GM23248 (cell line): ENCODE results near the gene HSPB2. TPM values are rescaled to one million over a fixed set of nuclear protein-coding genes. Genes with fewer than 3 reads are reported as not detected.
A peak's percentile ranks its signal among the peaks of the same experiment; 100 is the strongest.

Source experiments
- DNase-seq: peaks from one replicate; pipeline ENCODE4 v3.0.0-alpha.2; 2015
- H2AFZ ChIP-seq: fragments of 200-600 bp; sonication (generic); 2 replicates; pipeline ENCODE4 v1.6.1; 2016; ENCODE audit warnings: antibody characterized with exemption
- H3F3A ChIP-seq: fragments of 200-600 bp; sonication (generic); 2 replicates; pipeline ENCODE4 v1.6.1; 2016; ENCODE audit warnings: mild to moderate bottlenecking, antibody characterized with exemption, mixed run types; ENCODE audit not compliant: insufficient read depth
- H3K27ac ChIP-seq: fragments of 200-600 bp; sonication (generic); 2 replicates; pipeline ENCODE4 v1.5.1; 2016; ENCODE audit warnings: mild to moderate bottlenecking
- H3K27me3 ChIP-seq: fragments of 200-600 bp; sonication (generic); replicated peaks from 2 replicates; pipeline ENCODE4 v1.6.1; 2016; ENCODE audit warnings: mild to moderate bottlenecking; ENCODE audit not compliant: insufficient read depth
- H3K36me3 ChIP-seq: fragments of 200-600 bp; sonication (generic); 2 replicates; pipeline ENCODE4 v1.6.1; 2016; ENCODE audit warnings: low read depth, mild to moderate bottlenecking
- H3K4me1 ChIP-seq: fragments of 200-600 bp; sonication (generic); 2 replicates; pipeline ENCODE4 v1.6.1; 2016; ENCODE audit warnings: mild to moderate bottlenecking; ENCODE audit not compliant: insufficient read depth
- H3K4me2 ChIP-seq: fragments of 200-600 bp; sonication (generic); one replicate; pipeline ENCODE4 v1.6.1; 2016; ENCODE audit warnings: mild to moderate bottlenecking; ENCODE audit not compliant: unreplicated experiment
- H3K4me3 ChIP-seq: fragments of 200-600 bp; sonication (generic); 2 replicates; pipeline ENCODE4 v1.5.1; 2016; ENCODE audit warnings: mild to moderate bottlenecking
- H3K79me2 ChIP-seq: fragments of 200-600 bp; sonication (generic); 2 replicates; pipeline ENCODE4 v1.6.1; 2016; ENCODE audit warnings: mild to moderate bottlenecking; ENCODE audit not compliant: insufficient read depth
- H3K9ac ChIP-seq: fragments of 200-600 bp; sonication (generic); 2 replicates; pipeline ENCODE4 v1.6.1; 2016; ENCODE audit warnings: mild to moderate bottlenecking
- H3K9me2 ChIP-seq: fragments of 200-600 bp; sonication (generic); 2 replicates; pipeline ENCODE4 v1.6.1; 2016; ENCODE audit warnings: mixed run types, mild to moderate bottlenecking, moderate library complexity; ENCODE audit not compliant: insufficient read depth
- H3K9me3 ChIP-seq: fragments of 200-600 bp; sonication (generic); one replicate; pipeline ENCODE4 v1.6.1; 2017; ENCODE audit warnings: low read depth
- H4K20me1 ChIP-seq: fragments of 200-600 bp; sonication (generic); 2 replicates; pipeline ENCODE4 v1.6.0; 2016; ENCODE audit not compliant: insufficient read depth
- EZH2 ChIP-seq: fragments of 200-600 bp; sonication (generic); IDR thresholded peaks from 2 replicates; pipeline ENCODE4 v1.6.1; 2018; ENCODE audit warnings: antibody characterized with exemption, mild to moderate bottlenecking; ENCODE audit not compliant: insufficient read depth, poor library complexity, severe bottlenecking
- EZH2phosphoT487 ChIP-seq: fragments of 200-600 bp; sonication (generic); IDR thresholded peaks from 2 replicates; pipeline ENCODE4 v1.6.1; 2018; ENCODE audit warnings: antibody characterized with exemption, moderate library complexity, mild to moderate bottlenecking, low read depth; ENCODE audit not compliant: insufficient read depth
- WGBS, 2 experiments: methylation state at CpG; one replicate each; pipeline ENCODE4 v1.1.6; 2015 to 2017; ENCODE audit warnings: low lambda C conversion rate in 2 of 2, low coverage in 1 of 2; ENCODE audit errors: missing lambda C conversion rate in 2 of 2; 5-methylcytosine and 5-hydroxymethylcytosine counted together
- in situ Hi-C: fragments of 300-500 bp; cut with MboI; formaldehyde crosslinking; loops from 2 replicates; pipeline ENCODE4 v1.15.0; 2020
- polyA plus RNA-seq: library from polyadenylated mRNA; unstranded; fragments of >200 nt; fragmentation: Nextera tagmentation; extraction: Ambion mirVana; gene quantifications from 2 replicates; pipeline ENCODE4 v1.2.1, GENCODE V29; 2016
- total RNA-seq: library from RNA; depleted of rRNA; stranded (reverse); fragments of >200 nt; shearing (Covaris generic); gene quantifications from 2 replicates; pipeline ENCODE4 v1.2.3, GENCODE V29; 2014; rRNA removed

HSPB2 gene
- total RNA-seq (0.38 and 1.2 TPM in 2 replicates), polyA plus RNA-seq (7.5 and 8.4 TPM in 2 replicates)

DNA sequence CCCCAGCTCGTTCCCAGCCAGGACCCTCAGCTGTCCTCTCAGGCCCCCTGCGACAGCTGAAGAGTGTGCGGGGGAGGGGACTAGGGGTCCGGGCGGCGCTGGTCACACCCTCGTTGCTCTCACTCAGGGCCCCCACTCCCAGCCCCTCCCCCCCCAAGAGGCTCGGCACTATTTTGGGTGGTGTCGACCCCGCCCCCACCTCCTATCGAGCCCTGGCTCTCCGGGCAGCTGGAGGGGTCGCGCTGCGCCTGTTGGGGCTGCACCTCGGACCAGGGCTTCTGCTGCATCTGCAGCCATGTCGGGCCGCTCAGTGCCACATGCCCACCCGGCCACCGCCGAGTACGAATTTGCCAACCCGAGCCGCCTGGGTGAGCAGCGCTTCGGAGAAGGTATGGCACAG, at the start of gene HSPB2:
HSPB2 (plus strand) TSS at position 200 of the 400 bp plus-strand sequence; CDS start at position 296, 96 bp downstream.
- in situ Hi-C loops: no loop called here
- Histone ChIP-seq H3K79me2 (peaks cover 31% of the 10 kb centered on the region), H3K9me2 (no peaks in the 10 kb centered on the region), H3K4me2 (peak within 1 kb of the TSS; percentile 79), H3K4me1 (peaks cover 38% of the 10 kb centered on the region), H3K27ac (peak within 1 kb of the TSS; percentile 95), H4K20me1 (no peaks in the 10 kb centered on the region), H3K9ac (peak within 1 kb of the TSS; percentile 81), H3K36me3 (0 out of 2 replicates have a peak, but pooled peaks cover 6% of the 10 kb centered on the region), H3F3A (peaks cover 39% of the 10 kb centered on the region), H3K4me3 (peak within 1 kb of the TSS; percentile 65), H2AFZ (peak within 1 kb of the TSS; percentile 68), H3K27me3 (no peaks in the 10 kb centered on the region), H3K9me3 (no peaks in the 10 kb centered on the region)
- DNase-seq: peak; percentile 50
- 2 to 20% methylated on average over 1 to 26 of the region's 26 CpGs for WGBS, 2 experiments
- TF ChIP-seq EZH2phosphoT487: no peak
- TF ChIP-seq EZH2: no peak

DNA sequence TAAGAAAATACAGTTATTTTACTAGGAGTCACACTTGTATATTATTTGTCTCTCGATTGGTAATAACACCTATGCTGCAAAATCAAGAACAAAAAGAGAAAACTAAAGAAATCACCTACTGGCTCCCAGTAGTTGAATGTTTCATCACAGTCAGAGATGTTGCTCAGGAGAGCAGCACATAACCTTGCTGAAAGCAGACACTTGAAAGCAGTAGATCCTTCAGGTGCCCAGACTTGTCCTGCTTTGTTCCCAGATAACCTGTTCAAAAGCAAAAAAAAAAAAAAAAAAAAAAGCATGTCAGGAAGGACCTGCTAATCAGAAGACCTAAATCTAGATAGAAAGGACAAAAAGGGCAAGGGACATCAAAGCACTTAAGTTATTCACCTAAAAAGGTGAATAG, 42.4 kb upstream of the HSPB2 start:
- no peak for DNase-seq
- Histone ChIP-seq H3K27ac (no peak overlapping the region), H3K9ac (no peak overlapping the region), H3F3A (no peaks in the 10 kb centered on the region), H3K79me2 (peaks cover 21% of the 10 kb centered on the region), H2AFZ (peak overlapping the region; percentile 99; the same call in 1 of the 2 replicates), H3K4me3 (peak overlapping the region; percentile 98), H3K4me2 (peak overlapping the region; percentile 98), H3K4me1 (peaks cover 13% of the 10 kb centered on the region), H3K36me3 (peaks cover 20% of the 10 kb centered on the region), H4K20me1 (no peaks in the 10 kb centered on the region), H3K9me3 (no peaks in the 10 kb centered on the region), H3K9me2 (no peaks in the 10 kb centered on the region), H3K27me3 (no peaks in the 10 kb centered on the region)
- in situ Hi-C loops: loop anchor here (10.0 kb wide), 1 partner anchor 125 kb away; no protein-coding TSS in a partner anchor
- WGBS, 2 experiments: 97 to 100% methylated on average over 1 of the region's 1 CpG
- TF ChIP-seq EZH2phosphoT487 (no peak), EZH2 (no peak)

- Histone ChIP-seq H4K20me1 (no peaks in the 10 kb centered on the region), H3K27ac (peak overlapping the region; percentile 66)
- in situ Hi-C loops: loop anchor here (10.0 kb wide), 1 partner anchor 124 kb away; no protein-coding TSS in a partner anchor
These were observed 42.0 kb upstream of the HSPB2 start for GRCh38 chr11:111870522-111870885.

DNA sequence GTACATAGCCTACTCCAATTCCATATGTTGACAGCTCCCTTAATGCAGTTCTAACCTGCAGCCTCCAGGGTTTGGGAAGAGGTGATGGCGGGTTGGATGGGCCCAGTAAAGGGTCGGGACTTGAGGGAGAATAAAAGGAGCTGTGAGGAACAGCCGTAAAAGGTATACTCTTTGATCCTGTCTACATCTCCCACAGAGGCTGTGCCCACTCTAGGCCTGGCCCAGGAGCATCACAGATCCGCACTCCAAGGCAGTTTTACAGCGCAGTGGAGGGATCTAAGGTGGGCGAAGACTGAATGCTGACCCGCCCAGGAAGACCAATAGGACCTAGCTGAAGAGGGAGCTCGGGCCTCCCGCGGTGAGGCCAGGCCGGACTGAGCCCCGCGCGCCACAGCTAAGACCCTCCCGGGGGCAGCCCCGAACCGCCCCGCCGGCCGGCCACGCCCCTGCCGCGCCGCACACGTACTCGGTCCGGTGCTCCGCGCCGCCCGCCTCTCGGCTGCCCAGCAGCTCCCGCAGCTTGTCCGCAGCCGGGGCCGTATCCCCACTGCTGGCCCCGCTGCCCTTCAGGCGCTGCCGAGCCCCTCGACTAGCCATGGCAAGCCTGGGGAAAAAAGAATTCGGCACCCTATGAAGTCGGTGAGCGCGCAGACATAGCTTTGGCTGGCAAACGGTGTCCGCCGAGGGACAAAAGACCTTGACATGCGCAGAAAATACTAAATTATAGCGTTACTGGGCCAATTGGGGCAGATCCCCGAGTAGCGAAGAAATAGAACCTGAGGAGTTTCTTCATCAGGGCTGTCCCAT, 41.4 kb upstream of the HSPB2 start, which contains the start of gene ALG9:
ALG9 (minus strand) TSS at position 696 of the 807 bp plus-strand sequence; CDS start at position 597, 99 bp downstream.
- peak; percentile 83 for DNase-seq
- WGBS, 2 experiments: 1% methylated on average over 32 to 50 of the region's 51 CpGs
- no peaks in the 10 kb centered on the region for H3K27me3 ChIP-seq
- in situ Hi-C loops: loop anchor here (10.0 kb wide), 1 partner anchor 124 kb away; no protein-coding TSS in a partner anchor
- H3K36me3 ChIP-seq: peaks cover 15% of the 10 kb centered on the region
- H3K27ac ChIP-seq: peak within 1 kb of the TSS; percentile 66
- no peaks in the 10 kb centered on the region for H3K9me2 ChIP-seq
- peak within 1 kb of the TSS; percentile 98 for H3K4me3 ChIP-seq
- H3K4me1 ChIP-seq: peaks cover 13% of the 10 kb centered on the region
- H3K4me2 ChIP-seq: peak within 1 kb of the TSS; percentile 98
- peak within 1 kb of the TSS; percentile 99 for H2AFZ ChIP-seq
- H3F3A ChIP-seq: no peaks in the 10 kb centered on the region
- peak within 1 kb of the TSS; percentile 87 for H3K9ac ChIP-seq
- TF ChIP-seq EZH2phosphoT487 (no peak), EZH2 (no peak)
- peaks cover 21% of the 10 kb centered on the region for H3K79me2 ChIP-seq
- H3K9me3 ChIP-seq: no peaks in the 10 kb centered on the region
- no peaks in the 10 kb centered on the region for H4K20me1 ChIP-seq

More at GRCh38 chr11:111870522-111870885, 42.0 kb upstream of the HSPB2 start:
- DNase-seq: no peak
- peaks cover 13% of the 10 kb centered on the region for H3K4me1 ChIP-seq
- no peaks in the 10 kb centered on the region for H3K9me3 ChIP-seq
- peak overlapping the region; percentile 87 for H3K9ac ChIP-seq
- peak overlapping the region; percentile 99 for H2AFZ ChIP-seq
- no peaks in the 10 kb centered on the region for H3K9me2 ChIP-seq
- H3K4me3 ChIP-seq: peak overlapping the region; percentile 98
- TF ChIP-seq EZH2phosphoT487: no peak
- no peak for TF ChIP-seq EZH2
- H3K79me2 ChIP-seq: peaks cover 21% of the 10 kb centered on the region
- H3K36me3 ChIP-seq: peaks cover 16% of the 10 kb centered on the region
- H3F3A ChIP-seq: no peaks in the 10 kb centered on the region
- H3K4me2 ChIP-seq: peak overlapping the region; percentile 98
- H3K27me3 ChIP-seq: no peaks in the 10 kb centered on the region
